GM19043 (cell line): Measurements from ENCODE around the gene GRM8.

Source experiments
- ATAC-seq: cut with Tn5 transposase; IDR thresholded peaks from one replicate; pipeline ENCODE4 v1.9.1; 2021; ENCODE audit warnings: low read depth; ENCODE audit not compliant: unreplicated experiment

GRM8 gene

DNA sequence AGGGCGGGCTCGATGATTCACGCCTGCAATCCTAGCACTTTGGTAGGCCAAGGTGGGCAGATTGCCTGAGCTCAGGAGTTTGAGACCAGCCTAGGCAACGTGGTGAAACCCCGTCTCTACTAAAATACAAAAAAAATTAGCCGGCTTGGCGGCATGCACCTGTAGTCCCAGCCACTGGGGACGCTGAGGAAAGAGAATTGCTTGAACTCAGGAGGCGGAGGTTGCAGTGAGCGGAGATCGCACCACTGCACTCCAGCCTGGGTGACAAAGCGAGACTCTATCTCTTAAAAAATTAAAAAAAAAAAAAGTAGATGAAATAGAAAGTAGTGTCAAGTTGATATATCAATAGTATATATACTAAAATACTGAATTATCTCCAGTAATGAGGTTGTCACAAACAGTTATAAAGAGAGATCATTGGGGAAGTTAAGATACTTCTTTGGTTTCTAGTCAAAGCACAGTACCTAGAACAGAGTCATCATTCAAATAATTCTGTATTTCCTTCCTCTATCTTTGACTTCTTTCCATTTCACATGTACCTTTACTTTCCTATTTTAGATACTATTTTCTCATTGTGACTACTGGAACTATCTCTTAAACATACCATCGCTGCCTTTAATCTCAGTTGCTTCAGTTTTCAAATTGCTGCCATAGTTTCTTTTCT, 491.7 kb downstream of the GRM8 start:
- ATAC-seq: no peak

DNA sequence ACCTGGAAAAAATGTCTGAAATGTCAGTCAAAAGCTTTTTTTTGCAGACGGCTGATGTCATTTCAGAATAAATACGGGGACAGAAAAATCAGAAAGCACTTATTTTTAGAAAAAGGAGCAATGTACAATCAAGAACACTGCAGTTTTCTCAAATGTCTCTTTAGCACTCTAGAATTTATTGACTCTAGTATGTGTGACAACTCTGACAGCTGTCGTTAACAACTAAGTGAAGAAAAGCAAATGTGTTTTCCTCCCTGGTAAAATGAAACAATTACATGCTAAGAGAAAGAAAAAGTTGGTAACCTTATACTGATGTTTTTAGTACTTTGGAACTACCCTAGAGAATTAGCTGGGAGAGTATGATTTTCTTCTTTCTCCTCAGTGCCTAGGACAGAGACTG, 497.4 kb downstream of the GRM8 start:
- no peak for ATAC-seq

DNA sequence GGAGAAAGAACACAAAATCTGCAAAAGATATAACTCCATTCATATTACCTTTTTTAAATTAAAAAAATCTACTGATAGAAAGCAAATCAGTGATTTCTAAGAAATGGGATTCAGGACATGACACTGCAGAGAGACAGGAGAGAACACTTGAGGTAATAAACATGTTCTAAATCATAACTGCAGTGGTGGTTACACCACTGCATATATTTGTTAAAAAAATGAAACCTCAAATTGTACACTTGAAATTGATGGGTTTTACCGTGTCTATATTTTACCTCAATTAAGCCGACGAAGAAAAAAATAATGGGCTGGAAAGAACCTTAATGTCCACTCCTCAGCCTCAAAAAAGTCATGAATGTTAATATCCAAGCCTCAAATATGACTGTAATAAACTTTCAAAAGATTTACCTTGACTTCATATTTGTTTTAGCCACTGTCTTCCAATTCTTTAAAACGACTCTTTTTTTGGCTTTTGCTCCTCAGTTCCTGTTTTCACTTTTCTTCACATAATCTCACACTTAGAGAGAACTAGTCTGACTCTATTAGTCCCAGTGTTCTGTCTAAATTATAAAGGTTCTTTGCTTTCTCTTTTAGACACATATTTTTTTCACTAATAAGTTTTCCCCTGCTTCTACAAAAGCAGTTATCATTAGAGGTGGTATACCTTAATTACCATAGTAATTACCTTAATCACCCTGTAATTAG, 502.4 kb downstream of the GRM8 start:
- no peak for ATAC-seq

DNA sequence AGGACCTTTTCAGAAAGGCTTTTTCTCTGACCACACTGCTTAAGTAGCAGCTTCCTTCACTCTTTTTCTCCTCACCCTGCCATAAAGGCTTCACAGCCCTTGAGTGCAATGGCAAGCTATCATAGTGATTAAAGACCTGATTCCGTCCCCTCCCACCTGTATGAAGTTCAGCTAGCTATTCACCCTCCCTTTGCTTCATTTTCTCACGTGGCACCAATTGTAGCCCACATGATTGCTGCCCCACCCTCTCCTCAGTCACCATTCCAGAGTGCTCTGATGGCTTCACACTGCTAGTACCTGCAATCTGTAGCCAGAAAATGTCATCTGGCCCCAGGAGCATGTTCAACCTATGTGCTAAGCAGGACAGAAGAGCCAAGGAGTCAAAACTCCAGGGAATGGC, 523.8 kb downstream of the GRM8 start:
- no peak for ATAC-seq

DNA sequence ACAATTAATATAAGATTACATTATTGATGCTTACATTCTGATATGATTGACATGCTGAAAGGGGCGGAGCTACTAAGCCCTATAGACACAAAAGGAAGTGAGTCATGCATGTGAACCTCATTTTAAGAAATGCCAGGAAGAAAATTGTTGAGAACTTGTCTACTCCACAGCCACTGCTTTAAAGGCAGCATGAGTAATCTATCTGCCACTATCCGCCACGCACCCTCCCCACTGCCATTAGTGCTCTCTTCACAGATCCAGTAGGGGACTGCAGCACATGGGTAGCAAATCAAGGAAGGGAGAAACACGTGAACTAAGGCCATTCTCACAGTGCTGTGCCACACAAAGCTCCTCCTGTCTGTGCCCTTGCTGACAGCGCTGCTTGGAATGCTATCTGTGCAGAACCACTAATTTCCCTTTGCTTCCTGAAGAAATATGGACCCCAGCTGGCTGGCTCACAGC, 524.8 kb downstream of the GRM8 start:
- ATAC-seq: no peak

DNA sequence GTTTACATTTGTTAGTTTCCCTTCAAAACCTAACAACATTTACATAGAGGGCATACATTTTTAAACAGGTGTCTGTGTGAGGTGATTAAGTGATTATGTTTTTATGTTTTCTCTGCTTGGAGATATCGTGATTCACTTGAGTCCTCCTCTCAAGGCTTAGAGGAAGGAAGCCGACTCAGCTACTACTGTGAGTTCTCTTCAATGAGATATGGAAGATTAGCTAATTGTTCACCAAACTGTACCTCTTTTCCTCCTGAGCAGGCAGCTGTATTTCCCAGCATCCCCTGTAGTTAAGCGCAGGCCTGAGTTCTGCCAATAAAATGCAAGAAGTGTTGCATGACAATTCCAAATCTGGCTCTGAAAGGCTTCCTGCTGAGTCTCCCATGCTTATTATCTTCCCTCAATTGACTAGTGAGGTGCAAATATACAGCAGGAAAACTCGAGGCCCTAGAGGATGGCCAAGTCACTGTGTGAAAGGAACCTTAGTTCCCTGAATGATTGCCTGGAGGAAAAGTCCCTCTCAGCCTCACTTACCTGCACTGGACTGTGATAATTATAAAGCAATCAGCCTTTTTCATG, 528.7 kb downstream of the GRM8 start:
- ATAC-seq: no peak

DNA sequence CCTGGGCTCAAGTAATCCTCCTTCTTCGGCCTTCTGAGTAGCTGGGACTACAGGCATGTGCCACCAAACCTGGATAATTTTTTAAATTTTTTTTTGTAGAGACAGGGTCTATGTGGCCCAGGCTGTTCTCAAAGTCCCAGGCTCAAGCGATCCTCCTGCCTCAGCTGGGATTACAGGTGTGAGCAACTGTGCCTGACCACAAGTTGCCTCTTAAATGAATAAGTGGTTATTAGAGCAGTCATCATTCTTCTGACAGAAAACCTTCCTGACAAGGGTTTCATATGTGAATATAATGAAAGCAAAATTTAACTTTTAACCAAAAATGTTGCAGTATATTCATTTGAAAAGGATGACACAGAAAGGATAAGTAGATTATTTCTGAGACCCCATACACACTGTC, 532.5 kb downstream of the GRM8 start:
- ATAC-seq: peak; percentile 82

DNA sequence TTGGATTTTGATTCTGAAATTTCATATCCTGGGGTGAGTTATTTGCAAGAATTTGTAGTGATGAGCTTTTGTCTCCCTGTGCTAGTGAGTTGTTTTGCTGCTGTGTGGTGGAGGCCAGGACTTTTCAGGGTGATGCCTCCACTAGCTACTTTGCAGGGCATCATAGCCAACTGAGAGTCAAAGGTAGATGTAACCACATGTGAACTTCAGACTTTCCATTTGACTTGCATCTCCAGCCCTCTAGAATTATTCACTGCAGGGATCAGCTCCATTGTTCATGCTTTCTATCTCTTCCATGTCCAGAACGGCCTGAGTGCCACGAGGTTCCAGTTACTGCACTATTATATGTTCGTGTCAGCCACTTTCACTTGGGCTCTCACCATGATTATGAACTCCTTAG, 534.3 kb downstream of the GRM8 start:
- no peak for ATAC-seq

DNA sequence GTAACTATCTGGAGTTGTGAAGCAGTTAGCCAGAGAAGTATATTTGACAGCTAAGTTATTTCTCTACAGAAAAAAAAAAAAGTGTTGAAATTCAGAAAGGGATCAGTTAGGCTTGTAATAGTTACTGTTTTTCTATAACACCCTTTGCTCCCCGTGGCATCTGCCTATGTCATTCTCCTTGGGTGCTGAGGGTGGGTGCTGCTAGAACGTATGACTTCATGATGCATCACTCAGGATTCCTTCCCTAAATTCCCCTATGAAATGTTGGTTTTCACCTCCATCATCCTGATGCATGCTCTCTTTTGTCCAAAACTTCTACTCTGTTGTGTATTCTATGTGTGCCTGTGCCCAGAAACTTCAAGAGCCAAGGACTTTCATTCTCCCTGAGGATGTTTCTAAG, 536.4 kb downstream of the GRM8 start:
- ATAC-seq: no peak

DNA sequence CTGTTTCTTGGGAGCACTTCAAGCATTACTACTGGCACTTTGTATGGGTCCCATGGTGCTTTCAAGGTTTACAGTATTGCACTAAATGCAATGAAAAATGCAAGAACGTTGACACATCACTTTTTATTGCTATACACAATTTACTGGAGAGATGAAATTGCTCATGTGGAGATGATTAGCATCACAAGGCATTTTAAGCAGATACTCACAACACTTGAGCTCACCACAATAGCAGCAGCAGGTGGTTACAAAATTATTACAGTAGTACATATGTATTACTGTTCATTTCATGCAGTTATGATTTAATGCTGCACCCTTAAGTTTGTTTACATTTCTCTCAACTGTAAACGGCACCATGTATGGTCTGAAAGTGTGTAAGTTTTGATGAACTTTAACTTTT, 537.7 kb downstream of the GRM8 start:
- no peak for ATAC-seq

DNA sequence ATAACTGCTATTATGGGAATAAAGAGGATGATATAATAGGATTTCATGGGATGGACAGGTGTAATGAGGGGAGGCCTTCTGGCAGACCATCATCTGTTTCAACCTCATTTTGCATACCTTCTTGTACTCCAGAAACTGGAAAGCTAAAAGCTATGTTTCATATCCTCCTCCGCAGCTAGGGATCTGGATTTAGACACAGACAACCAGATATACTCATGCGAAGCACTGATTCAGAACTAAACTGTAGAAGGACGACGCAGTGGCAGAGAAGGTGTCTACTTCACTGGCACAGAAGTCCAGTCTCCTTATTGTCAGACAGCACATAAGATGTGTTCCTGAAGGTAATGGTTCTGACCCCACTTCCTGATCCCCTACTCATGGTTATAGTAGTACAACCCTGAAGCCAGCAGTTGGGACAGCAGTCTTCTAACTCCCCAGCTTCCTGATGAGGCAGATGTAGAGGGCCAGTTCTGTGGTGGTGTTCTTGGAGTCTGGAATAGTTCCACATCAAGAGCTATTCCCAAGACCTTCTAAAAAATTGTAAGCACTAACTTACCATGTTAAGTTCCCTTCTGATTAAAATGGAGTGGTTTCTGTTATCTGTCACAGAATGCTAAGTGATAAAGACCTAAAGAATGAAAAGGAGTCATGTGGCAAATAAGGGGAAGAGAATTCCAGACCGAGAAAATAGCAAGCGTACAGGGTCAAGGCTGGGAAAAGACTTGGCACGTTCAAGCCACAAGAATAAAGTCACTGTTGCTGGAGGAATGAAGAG, 550.3 kb downstream of the GRM8 start:
- peak; percentile 37 for ATAC-seq

DNA sequence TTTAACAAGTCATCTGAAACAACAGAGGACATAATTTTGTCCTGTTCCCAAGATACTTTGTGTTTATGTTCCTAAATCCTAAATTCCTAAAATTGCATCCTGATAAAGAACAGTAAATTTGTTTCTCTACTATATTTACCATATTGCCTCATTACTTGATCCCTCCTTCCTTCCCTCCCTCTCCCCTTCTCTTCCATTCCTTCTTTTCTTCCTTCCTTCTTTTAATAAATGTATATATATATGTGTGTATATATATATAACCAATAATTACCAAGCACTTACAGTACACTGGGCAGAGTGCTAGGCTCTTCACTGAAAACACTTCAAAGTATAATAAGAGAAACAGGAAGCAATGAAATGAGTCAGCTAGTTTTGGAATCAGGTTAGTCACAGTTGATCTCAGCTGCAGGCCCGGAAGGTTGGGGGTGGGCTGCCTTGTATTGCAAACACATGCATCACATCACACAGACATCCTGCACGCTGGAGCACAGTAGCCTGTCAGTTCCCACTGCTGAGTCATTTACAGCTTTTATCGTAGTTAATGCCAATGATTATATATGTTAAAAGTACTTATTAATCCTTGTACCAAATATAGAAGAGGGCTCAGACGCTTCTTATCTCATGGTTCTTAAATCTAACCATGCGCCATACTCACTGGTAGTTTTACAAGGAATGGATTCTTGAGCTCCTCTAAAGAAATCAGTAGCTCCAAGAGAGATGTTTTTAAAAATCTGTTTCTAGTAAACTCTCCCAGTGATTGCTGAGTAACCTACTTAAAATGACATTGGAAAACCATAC, 551.7 kb downstream of the GRM8 start:
- peak; percentile 88 for ATAC-seq

DNA sequence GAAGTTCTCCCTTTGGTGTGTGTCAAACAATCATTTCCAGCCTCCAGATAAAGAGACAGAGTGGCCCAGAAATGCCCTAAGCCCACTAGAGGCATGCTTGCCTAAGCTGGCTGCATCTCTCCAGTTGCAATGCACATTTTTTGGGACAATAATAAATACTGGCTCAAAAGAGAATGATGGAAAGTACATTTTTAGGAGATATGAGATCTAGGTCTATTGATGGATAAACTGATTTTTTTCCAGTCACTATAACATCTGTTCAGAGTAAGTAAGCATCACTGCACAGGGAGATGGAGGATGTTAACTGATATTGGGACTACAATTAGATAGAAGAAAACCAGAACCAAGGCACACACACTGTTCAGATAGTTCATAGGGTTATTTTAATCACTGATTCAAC, 553.0 kb downstream of the GRM8 start:
- ATAC-seq: no peak

DNA sequence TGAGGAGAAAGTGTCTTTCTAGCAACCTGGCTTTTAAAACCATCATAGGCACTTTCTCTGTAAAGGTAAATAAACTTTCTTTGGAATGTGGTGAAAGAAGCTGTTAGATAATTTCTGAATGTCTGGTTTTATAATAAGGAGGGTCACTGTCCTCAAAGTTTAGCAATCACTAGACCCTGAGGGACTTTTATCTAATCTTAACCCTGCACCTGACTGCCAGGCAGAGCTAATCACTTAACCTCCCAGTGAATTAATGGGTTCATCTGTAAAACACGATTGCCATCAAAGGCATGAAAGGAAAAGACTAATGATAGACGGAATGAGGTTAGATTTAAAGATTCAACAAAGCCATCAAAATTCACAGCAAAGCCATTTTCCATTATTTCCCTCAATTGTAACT, 553.8 kb downstream of the GRM8 start:
- ATAC-seq: no peak

DNA sequence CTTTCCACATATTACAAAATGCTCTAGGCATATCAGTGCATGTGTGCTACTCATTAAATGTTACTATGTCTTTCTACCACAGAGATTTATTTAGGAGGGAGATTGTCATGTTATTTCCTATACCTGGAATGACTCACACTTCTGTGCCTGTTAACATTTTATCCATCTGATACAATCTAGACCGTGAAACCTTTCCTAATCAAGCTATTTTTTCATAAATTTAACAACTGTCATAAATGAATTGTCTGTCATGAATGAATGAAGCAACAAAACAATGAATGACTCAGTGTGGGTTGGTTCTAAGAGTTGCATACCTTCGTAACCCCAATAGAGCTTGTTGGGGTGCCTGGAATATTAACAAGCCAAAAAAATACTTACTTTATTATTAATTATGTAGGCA, 554.3 kb downstream of the GRM8 start:
- no peak for ATAC-seq

DNA sequence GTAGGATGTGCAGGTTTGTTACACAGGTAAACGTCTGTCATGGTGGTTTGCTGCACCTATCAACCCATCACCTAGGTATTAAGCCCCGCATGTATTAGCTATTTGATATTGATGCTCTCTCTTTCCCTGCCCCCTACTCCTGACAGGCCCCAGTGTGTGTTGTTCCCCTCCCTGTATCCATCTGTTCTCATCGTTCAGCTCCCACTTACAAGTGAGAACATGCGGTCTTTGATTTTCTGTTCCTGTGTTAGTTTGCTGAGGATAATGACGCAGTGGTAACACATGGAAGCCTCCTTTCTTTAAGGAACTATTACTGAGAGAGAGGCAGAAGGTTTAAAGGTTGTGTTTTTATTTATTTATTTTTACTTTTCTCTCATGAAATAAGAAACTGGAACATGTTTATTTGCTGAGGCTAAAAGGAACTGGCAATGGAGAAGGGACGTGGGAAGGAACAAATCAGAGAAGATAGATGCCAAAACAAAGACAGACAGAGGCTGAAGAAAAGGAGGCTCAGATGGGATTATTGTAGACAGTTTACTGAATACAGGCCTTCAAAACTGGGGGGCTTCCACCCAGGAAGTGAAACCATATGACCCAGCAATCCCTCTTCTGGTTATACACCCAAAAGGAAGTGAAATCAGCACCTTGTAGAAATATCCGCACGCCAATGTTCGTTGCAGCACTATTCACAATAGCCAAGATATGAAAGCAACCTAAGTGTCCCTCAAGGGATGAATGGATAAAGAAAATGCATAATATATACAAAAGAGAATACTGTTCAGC, 556.3 kb downstream of the GRM8 start:
- ATAC-seq: no peak

DNA sequence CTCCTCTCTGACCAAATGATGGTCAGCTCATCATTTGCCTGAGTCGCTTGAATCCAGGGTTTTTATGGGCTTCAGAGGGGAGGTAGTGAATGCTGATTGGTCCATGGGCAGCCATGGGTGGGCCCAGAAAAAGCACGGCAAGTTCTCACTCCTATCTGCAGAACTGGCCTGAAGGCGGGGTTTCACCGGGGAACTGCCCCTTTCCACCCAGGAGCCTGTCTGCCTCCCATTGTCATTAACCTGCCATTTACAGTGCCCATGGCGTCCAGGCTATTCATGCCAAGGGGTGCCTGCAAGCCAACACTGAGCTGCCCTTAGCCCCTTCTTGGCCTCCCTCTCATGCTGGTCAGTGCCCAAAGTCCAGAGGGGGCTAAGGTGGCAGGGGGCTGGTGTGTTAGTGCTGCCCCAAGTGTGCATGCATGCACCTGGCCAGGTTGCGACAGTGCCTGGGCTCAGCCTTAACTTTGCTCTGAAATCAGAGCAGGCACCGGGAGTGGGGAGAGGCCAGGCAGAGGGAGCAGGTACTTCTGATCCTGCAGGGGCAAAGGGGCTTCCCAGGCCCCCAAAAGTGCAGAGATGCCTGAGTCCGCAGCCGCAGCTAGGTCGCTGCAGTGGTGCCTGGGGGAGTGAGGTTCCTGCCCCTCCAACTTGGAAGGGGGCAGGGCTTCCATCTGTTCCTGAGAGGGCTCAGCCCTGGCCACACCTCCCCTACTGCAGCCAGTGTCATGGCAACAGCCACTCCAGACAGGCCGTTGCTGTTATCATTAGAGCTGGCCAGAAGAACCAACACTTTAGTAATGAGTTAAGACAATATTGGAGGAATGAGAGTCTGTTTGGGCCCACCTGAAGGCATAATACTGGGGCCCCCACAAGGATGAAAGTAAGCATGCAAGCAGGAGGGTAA, 561.6 kb downstream of the GRM8 start:
- ATAC-seq: no peak

DNA sequence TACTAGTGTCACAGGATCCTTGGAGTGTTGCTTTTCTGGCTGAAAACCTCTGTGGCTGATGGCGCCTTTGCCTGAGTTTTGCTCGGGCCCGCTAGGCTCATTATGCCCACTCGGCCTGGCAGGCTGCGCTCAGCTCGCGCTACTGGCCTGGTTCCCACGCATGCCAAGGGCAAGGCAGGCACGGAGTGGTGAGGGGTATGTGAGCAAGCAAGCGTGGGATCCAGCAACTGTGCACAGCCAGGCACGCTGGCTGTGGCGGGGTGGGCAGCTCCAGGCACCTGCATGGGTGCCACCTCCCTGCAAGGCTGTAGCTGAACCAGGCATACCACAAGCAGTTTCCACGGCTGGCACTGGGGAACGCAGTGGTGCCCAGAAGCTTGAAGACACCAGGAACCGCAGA, 562.6 kb downstream of the GRM8 start:
- ATAC-seq: no peak

DNA sequence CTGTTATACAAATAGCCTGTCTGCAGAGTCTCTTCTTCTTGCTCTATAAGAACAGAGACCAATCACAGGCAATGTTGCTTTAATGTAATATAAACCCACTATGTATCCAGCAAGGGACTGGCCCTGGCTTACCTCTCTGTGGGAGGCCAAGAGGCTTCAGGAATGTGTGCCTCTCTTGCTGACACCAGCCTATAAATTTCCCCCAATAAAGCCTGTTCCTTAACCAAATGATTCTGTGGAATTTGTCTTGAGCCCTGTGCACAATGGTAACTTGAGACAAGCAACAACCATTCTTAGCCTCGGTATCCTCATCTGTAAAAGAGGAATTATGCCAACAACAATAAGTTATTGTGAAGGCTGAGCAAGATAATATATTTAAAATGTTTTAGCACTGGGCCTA, 563.7 kb downstream of the GRM8 start:
- no peak for ATAC-seq
